ENCODE results near the gene CYBRD1.

DNA sequence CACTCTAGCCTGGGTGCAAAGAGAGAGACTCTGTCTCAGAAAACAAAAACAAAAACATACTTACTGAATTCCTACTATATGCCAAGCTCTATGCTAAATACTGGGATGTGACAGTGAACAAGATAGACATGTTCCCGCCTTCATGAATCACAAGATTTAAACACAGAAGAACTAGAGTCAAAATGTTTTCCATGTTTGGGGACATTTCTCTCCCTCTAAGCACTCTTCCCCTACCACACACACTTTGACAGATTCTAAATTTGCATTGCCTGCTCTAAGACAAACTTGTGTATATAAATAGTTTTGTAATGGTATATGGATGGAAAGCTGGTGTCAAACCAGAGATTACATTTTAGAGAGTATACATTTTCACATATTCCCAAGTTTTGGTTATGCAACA is 11.1 kb downstream of the CYBRD1 start:
- TF ChIP-seq, protein P1, sequence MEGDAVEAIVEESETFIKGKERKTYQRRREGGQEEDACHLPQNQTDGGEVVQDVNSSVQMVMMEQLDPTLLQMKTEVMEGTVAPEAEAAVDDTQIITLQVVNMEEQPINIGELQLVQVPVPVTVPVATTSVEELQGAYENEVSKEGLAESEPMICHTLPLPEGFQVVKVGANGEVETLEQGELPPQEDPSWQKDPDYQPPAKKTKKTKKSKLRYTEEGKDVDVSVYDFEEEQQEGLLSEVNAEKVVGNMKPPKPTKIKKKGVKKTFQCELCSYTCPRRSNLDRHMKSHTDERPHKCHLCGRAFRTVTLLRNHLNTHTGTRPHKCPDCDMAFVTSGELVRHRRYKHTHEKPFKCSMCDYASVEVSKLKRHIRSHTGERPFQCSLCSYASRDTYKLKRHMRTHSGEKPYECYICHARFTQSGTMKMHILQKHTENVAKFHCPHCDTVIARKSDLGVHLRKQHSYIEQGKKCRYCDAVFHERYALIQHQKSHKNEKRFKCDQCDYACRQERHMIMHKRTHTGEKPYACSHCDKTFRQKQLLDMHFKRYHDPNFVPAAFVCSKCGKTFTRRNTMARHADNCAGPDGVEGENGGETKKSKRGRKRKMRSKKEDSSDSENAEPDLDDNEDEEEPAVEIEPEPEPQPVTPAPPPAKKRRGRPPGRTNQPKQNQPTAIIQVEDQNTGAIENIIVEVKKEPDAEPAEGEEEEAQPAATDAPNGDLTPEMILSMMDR (IDR thresholded peaks at IDR 0.05), result no peak
- TF ChIP-seq POLR2A (IDR thresholded peaks at IDR 0.05) (no peak), POLR2AphosphoS5 (IDR thresholded peaks at IDR 0.05) (no peak), EP300 (IDR thresholded peaks at IDR 0.05) (no peak)
